ENCODE results near the gene TTYH2. TPM values are rescaled to one million over a fixed set of nuclear protein-coding genes. Genes with fewer than 3 reads are reported as not detected.
A peak's percentile ranks its signal among the peaks of the same experiment; 100 is the strongest.

The TTYH2 gene
- total RNA-seq, 1 donor from 2014 or later: 30.3 TPM

DNA sequence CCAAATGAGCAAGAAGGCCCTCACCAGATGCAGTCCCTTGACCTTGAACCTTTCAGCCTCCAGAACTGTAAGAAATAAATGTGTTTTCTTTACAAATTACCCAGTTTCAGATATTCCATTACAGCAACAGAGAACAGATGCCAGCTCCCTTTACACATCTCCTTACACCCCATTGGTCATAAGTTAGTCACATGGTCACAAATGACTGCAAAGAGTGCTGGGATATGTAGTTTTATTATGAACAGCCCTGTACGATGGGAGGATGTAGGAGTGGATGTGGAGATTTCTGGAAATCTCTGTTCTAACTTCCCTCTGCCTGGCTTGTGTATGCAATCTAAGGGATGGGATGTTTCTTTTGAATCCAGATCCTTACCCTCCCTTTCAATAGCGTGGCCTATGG, 23.2 kb upstream of the TTYH2 start:
- Histone ChIP-seq H3K4me1 (no peaks in the 10 kb centered on the region), H3K27me3 (no peaks in the 10 kb centered on the region), H3K4me3 (no peak overlapping the region), H3K36me3 (no peaks in the 10 kb centered on the region), H3K9me3 (no peaks in the 10 kb centered on the region), H3K27ac (no peak overlapping the region)
- intact Hi-C loops (cut with DNase I): no loop called here
- DNase-seq (ENCODE audit: low spot score in 2 of 2): no peak
- TF ChIP-seq, protein P1, sequence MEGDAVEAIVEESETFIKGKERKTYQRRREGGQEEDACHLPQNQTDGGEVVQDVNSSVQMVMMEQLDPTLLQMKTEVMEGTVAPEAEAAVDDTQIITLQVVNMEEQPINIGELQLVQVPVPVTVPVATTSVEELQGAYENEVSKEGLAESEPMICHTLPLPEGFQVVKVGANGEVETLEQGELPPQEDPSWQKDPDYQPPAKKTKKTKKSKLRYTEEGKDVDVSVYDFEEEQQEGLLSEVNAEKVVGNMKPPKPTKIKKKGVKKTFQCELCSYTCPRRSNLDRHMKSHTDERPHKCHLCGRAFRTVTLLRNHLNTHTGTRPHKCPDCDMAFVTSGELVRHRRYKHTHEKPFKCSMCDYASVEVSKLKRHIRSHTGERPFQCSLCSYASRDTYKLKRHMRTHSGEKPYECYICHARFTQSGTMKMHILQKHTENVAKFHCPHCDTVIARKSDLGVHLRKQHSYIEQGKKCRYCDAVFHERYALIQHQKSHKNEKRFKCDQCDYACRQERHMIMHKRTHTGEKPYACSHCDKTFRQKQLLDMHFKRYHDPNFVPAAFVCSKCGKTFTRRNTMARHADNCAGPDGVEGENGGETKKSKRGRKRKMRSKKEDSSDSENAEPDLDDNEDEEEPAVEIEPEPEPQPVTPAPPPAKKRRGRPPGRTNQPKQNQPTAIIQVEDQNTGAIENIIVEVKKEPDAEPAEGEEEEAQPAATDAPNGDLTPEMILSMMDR (IDR thresholded peaks at IDR 0.05): no peak

DNA sequence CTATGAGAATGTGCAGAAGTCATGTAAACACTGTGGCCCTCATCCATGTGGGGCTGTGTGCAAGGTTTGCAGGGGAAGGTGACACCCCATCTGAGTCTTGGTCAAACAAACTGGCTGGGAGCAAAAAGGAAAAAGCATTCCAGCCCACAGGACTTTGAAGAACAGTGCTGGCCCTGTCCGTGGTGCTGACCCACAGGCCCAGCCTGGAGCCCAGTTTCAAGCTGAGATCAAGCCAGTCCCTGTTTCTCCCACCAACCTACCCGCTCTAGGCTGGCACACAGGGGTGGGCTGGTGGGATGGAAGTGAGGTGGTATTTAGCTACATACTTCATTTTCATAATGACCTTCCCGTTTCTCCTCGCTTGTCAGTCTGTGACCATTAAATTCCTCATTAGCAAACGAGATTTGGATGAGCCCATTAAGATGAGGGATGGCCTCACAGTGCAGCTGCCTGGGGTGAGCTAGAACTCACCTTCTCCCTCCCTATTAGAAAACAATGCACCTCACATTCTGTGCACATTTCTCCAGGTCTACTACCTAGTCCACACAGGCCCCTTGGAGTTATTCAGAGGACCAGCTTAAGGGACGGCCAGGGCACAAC, 22.5 kb upstream of the TTYH2 start:
- intact Hi-C loops (cut with DNase I): no loop called here
- no peak overlapping the region for H3K27ac ChIP-seq
- no peaks in the 10 kb centered on the region for H3K27me3 ChIP-seq
- H3K4me3 ChIP-seq: no peak overlapping the region
- DNase-seq (ENCODE audit: low spot score in 2 of 2): no peak
- TF ChIP-seq, protein P1 (IDR thresholded peaks at IDR 0.05): no peak
- no peaks in the 10 kb centered on the region for H3K9me3 ChIP-seq
- no peaks in the 10 kb centered on the region for H3K36me3 ChIP-seq
- H3K4me1 ChIP-seq: no peaks in the 10 kb centered on the region

DNA sequence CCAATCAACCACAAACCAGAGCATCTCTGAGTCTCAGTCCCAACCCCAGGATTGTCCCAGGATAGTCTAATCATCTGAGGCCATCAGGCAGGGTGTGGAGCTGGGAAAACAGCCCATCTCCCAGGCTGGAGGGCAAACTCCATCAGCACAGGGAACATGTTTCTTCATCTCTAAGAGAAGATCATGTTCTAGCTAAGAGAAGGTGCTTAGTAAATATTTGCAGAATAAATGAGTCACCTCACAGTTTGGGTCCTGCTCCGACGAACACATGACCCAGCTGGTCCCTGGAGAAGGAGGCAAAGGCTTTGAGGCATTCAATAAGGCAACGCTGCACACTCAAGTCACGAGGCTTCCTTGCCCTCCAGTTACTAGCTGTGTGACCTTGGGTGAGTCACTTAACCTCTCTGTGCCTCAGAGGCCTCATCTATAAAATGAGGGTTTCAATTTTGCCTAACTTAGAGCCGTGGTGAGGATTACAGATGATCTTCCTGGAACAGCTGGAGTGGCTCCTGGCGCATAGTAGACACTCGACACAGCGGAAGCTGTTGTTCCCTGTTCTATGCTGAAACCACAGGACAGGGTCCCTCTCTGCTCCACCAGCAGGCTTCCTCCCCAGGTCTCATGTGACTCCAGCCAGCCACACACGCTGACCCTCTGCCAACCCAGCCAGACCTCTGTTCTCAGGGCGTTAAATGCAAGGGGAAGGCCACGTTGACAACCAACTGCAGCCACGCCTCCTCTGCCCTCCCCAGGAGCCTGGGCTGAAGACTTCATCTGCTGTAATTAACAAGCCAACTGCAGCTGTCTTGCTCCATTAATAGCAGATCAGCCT, 20.2 kb upstream of the TTYH2 start:
- intact Hi-C loops (cut with DNase I): no loop called here
- DNase-seq (ENCODE audit: low spot score in 2 of 2): peak; percentile 55 to 76
- Histone ChIP-seq H3K27me3 (no peaks in the 10 kb centered on the region), H3K4me3 (no peak overlapping the region), H3K9me3 (no peaks in the 10 kb centered on the region), H3K27ac (no peak overlapping the region), H3K4me1 (no peaks in the 10 kb centered on the region), H3K36me3 (no peaks in the 10 kb centered on the region)
- TF ChIP-seq, protein P1 (IDR thresholded peaks at IDR 0.05): no peak

DNA sequence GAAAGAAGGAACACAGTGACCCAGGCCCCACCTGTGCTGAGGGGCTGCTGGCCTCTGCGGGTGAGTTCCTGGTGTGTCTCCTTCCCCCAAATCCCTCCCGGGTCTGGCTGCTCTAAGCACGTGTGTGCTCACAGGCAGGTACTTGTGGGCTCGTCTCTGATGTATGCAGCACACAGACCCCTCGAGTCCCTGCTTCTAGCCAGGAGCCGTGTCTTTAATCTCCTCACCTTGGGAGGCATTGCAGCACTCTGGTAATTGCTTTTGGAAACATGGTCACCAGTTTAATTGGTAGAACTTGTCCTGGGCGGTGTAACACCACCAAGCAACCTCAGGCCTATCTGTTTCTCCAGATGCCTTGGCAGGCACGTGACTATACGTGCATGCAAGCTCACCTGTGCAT, 18.7 kb upstream of the TTYH2 start:
- intact Hi-C loops (cut with DNase I): no loop called here
- no peaks in the 10 kb centered on the region for H3K9me3 ChIP-seq
- no peak for DNase-seq (ENCODE audit: low spot score in 2 of 2)
- no peaks in the 10 kb centered on the region for H3K36me3 ChIP-seq
- TF ChIP-seq, protein P1 (IDR thresholded peaks at IDR 0.05): no peak
- no peaks in the 10 kb centered on the region for H3K4me1 ChIP-seq
- no peak overlapping the region for H3K27ac ChIP-seq
- no peaks in the 10 kb centered on the region for H3K27me3 ChIP-seq
- H3K4me3 ChIP-seq: no peak overlapping the region

DNA sequence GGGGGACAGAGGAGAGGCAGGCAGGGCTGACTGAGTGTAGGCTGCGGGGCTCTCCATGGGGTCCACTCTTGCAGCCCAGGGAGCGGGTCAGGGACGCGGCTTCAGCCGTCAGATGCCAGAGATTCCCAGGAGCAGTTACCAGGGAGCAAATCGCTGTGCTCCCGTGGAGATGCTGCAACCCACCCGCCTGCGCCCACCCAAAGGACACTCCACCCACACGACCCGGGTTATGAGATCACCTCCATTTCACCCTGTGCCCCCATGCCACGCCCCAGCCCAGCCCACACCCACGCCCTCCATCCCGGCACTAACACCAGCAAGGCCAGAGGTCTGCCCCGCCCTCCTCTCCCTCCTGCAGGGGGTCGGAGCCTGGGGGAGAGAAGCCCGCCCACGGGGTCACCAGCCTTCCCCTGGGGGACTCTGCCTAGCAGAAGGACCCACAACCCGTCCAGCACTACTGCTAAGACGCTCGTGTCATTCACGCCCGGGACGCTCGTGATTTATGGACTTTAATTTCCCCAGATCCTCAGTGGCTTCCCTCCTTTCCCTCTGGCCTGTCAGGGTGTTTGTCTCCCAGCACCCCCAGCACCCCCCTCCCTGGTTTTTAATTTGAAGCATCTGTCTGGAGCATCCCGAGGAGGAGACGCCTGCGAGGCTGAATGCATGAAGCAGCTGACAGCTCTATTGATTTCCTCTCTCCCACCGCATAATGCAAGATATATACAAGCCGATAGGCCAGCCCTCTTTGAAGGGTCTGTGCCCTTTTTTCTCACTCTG, 16.6 kb upstream of the TTYH2 start:
- intact Hi-C loops (cut with DNase I): no loop called here
- no peak for DNase-seq (ENCODE audit: low spot score in 2 of 2)
- H3K27ac ChIP-seq: no peak overlapping the region
- H3K4me3 ChIP-seq: no peak overlapping the region
- no peaks in the 10 kb centered on the region for H3K36me3 ChIP-seq
- H3K4me1 ChIP-seq: no peaks in the 10 kb centered on the region
- H3K9me3 ChIP-seq: no peaks in the 10 kb centered on the region
- TF ChIP-seq, protein P1 (IDR thresholded peaks at IDR 0.05): no peak
- H3K27me3 ChIP-seq: peaks cover 4% of the 10 kb centered on the region

All from ascending aorta (tissue), 2 donors.